Fibroblast of lung (primary cell): ENCODE measurements around the gene DNAH17. TPM values are rescaled to one million over a fixed set of nuclear protein-coding genes. Genes with fewer than 3 reads are reported as not detected.
A peak's percentile ranks its signal among the peaks of the same experiment; 100 is the strongest.

ENCODE experiments used
- DNase-seq, 2 donors: peaks; one replicate each; pipeline versions ENCODE4 v3.0.0 to v3.0.0-alpha.2; 2010; ENCODE audit warnings: low read depth in 2 of 2
- H2AFZ ChIP-seq: 2 replicates; pipeline ENCODE4 v1.5.1; 2012; ENCODE audit warnings: low read length, control low read depth, inconsistent platforms
- H3K27ac ChIP-seq: 2 replicates; pipeline ENCODE4 v1.5.1; 2011; ENCODE audit warnings: low read length, control low read depth; ENCODE audit not compliant: insufficient read depth
- H3K27me3 ChIP-seq: 2 replicates; pipeline ENCODE4 v1.5.1; 2011; ENCODE audit warnings: mild to moderate bottlenecking, low read length; ENCODE audit not compliant: control insufficient read depth, insufficient read depth
- H3K36me3 ChIP-seq: 2 replicates; pipeline ENCODE4 v1.5.1; 2011; ENCODE audit warnings: low read length; ENCODE audit not compliant: control insufficient read depth, insufficient read depth
- H3K4me1 ChIP-seq: 2 replicates; pipeline ENCODE4 v1.5.1; 2011; ENCODE audit warnings: low read length; ENCODE audit not compliant: control insufficient read depth, insufficient read depth; ENCODE audit errors: extremely low read depth
- H3K4me2 ChIP-seq: 2 replicates; pipeline ENCODE4 v1.5.1; 2011; ENCODE audit warnings: low read length, control low read depth; ENCODE audit not compliant: insufficient read depth; ENCODE audit errors: extremely low read depth
- H3K4me3 ChIP-seq, 4 experiments: fragments of 200-600 bp in 1 of 4; sonication (generic) in 1 of 4; replicated peaks in 1 of 4; 2 replicates each; pipeline ENCODE4 v1.5.1; 2011 to 2016; ENCODE audit warnings: low read length in 4 of 4, low read depth in 3 of 4, mild to moderate bottlenecking in 3 of 4, control low read depth in 2 of 4, inconsistent platforms in 1 of 4, mixed read lengths in 1 of 4; ENCODE audit not compliant: insufficient read depth in 1 of 4; ENCODE audit errors: control extremely low read depth in 1 of 4
- H3K79me2 ChIP-seq: 2 replicates; pipeline ENCODE4 v1.5.1; 2012; ENCODE audit warnings: mild to moderate bottlenecking, low read length, inconsistent platforms; ENCODE audit not compliant: control insufficient read depth, insufficient read depth
- H3K9ac ChIP-seq: 2 replicates; pipeline ENCODE4 v1.5.1; 2011; ENCODE audit warnings: mild to moderate bottlenecking, low read length, control low read depth; ENCODE audit not compliant: insufficient read depth
- H3K9me3 ChIP-seq: 2 replicates; pipeline ENCODE4 v1.5.1; 2012; ENCODE audit warnings: low read depth, low read length; ENCODE audit not compliant: control insufficient read depth, insufficient read depth
- H4K20me1 ChIP-seq: 2 replicates; pipeline ENCODE4 v1.5.1; 2011; ENCODE audit warnings: low read length; ENCODE audit not compliant: control insufficient read depth, insufficient read depth; ENCODE audit errors: extremely low read depth
- EZH2 ChIP-seq: IDR thresholded peaks from 2 replicates; pipeline ENCODE4 v1.5.1; 2012; ENCODE audit warnings: low read length, control low read depth, mild to moderate bottlenecking; ENCODE audit errors: missing control alignments
- polyA plus RNA-seq, 2 donors: library from polyadenylated mRNA; depleted of rRNA in 1 of 2; stranded (reverse) in 1 of 2; unstranded in 1 of 2; fragments of >200 nt; gene quantifications; 2 replicates each; pipeline ENCODE4 v1.2.1, GENCODE V29; 2011 to 2012; ENCODE audit warnings: missing spikeins in 1 of 2
- total RNA-seq: library from RNA; depleted of rRNA; stranded (reverse); fragments of >200 nt; gene quantifications from 2 replicates; pipeline ENCODE4 v1.2.1, GENCODE V29; 2014
- TF ChIP-seq, protein P1 (sequence below), 2 donors: IDR thresholded peaks in 1 of 2; conservative IDR thresholded peaks in 1 of 2; 1 replicate in 1 of 2; 2 replicates in 1 of 2; pipeline ENCODE4 v1.5.1; 2011 to 2012; ENCODE audit warnings: low read length in 2 of 2, control low read depth in 1 of 2, inconsistent platforms in 1 of 2, low read depth in 1 of 2, mild to moderate bottlenecking in 1 of 2

The DNAH17 gene
- total and polyA plus RNA-seq, 2 donors (not counting 1 experiment from before 2014, with no cell fraction given) = not detected

DNA sequence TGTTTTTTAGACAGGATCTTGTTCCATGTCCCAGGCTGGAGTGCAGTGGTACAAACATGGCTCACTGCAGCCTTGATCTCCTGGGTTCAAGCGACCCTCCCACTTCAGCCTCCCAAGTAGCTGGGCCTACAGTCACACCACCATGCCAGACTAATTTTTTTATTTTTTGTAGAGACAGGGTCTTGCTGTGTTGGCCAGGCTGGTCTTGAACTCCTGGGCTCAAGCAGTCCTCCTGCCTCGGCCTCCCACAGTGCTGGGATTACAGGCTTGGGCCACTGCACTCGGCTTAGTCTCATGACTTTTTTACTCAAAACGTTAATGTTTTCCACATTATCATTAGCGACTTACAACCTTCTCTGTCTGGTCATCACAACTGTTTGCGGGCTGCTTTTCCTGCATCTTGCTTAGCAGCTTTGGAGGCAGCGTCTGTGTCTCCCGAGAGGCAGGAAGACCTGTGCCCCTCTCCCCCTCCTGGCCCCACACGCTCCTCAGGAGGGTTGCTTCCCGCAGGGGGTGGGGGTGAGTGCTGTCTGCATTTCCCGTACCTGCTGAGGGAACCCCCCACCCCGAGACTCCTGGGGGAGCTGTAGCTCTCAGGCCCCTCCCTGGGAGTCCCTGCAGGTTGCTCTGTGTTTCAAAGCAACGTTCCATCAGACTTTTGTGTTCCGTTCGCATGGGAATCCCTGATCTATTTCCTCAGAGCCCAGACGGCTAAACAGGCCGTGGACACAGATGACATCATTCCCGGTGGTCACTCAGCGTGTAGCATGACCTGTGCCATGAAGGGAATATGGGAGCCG is 146.1 kb downstream of the DNAH17 start:
- DNase-seq = no peak
- Histone ChIP-seq H3K9me3 (no peaks in the 10 kb centered on the region), H3K4me1 (no peaks in the 10 kb centered on the region), H3K27ac (no peak overlapping the region), H2AFZ (no peak overlapping the region), H3K36me3 (peaks cover 9% of the 10 kb centered on the region), H3K4me3 (no peak overlapping the region), H3K4me2 (no peak overlapping the region), H3K9ac (no peak overlapping the region), H3K27me3 (no peaks in the 10 kb centered on the region), H3K79me2 (no peaks in the 10 kb centered on the region), H4K20me1 (no peaks in the 10 kb centered on the region)
- TF ChIP-seq, protein P1, sequence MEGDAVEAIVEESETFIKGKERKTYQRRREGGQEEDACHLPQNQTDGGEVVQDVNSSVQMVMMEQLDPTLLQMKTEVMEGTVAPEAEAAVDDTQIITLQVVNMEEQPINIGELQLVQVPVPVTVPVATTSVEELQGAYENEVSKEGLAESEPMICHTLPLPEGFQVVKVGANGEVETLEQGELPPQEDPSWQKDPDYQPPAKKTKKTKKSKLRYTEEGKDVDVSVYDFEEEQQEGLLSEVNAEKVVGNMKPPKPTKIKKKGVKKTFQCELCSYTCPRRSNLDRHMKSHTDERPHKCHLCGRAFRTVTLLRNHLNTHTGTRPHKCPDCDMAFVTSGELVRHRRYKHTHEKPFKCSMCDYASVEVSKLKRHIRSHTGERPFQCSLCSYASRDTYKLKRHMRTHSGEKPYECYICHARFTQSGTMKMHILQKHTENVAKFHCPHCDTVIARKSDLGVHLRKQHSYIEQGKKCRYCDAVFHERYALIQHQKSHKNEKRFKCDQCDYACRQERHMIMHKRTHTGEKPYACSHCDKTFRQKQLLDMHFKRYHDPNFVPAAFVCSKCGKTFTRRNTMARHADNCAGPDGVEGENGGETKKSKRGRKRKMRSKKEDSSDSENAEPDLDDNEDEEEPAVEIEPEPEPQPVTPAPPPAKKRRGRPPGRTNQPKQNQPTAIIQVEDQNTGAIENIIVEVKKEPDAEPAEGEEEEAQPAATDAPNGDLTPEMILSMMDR (conservative IDR thresholded peaks at IDR 0.05 in 1 of 2, IDR thresholded peaks at IDR 0.05 in 1 of 2; ENCODE audit: low read depth in 1 of 2, low read length in 2 of 2) = no peak
- TF ChIP-seq EZH2 = no peak

DNA sequence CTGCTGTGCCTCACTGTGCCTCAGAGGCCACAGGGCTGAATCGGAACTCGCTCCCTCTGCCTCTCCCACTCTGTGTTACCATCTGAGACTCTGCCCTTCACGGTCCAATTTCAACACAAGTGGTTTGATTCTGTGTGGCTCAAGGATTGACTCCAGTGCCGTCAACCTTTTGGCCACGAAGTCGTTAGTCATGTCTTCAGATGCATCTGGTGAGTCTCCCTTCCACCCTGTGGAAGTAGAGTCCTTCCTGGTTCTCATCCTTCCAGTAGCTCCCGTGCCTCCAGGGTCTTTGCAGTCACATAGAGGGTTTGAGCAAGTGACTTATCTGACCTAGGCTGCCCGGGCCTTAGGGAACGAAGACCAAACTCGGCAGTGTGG is 147.6 kb downstream of the DNAH17 start:
- Histone ChIP-seq H3K27ac (no peak overlapping the region), H3K4me2 (no peak overlapping the region), H3K79me2 (no peaks in the 10 kb centered on the region), H3K4me3 (no peak overlapping the region), H4K20me1 (no peaks in the 10 kb centered on the region), H2AFZ (no peak overlapping the region), H3K4me1 (no peaks in the 10 kb centered on the region), H3K9ac (no peak overlapping the region), H3K36me3 (peaks cover 17% of the 10 kb centered on the region), H3K27me3 (no peaks in the 10 kb centered on the region), H3K9me3 (no peaks in the 10 kb centered on the region)
- no peak for DNase-seq
- no peak for TF ChIP-seq EZH2
- TF ChIP-seq, protein P1 (conservative IDR thresholded peaks at IDR 0.05 in 1 of 2, IDR thresholded peaks at IDR 0.05 in 1 of 2; ENCODE audit: low read depth in 1 of 2, low read length in 2 of 2) = no peak

DNA sequence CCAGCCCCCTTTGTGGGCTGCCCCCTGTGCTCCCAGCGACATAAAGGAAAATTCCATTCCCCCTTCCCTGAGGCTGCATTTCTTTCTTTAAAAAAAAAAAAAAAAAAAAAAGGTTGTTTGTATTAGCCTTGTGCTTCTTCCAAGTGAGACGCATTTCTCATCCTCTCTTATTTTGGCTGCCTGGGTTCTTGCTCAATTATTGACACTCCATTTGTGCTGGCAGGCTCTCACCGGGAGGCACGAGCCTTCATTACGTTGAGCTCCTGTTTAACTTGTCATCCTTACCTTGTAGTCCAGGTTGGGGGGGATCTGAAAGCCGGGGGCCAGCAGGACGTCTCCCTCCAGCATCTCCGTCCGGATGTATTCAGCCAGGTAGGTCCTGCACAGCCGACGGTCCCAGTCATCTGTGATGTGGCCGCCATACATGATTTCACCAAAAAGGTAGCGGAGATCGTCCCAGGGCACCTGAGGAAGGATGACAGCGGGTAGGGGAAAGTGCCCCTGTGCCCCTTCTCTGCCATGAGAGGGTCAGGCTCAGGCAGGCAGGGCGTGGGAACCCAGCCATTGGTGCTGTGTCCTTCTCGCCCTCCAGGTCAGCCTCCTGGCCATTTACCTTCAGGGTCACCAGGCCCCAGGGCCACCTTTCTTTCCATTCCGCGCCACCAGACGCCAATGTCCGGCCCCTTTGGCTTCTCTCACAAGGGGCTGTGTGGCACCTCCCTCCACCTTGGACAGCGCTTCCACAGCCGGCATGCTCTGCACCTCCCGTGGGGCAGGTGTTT is 148.2 kb downstream of the DNAH17 start:
- no peak overlapping the region for H2AFZ ChIP-seq
- H3K9me3 ChIP-seq = no peaks in the 10 kb centered on the region
- H3K27me3 ChIP-seq = no peaks in the 10 kb centered on the region
- H3K4me1 ChIP-seq = no peaks in the 10 kb centered on the region
- peak in 1 of 2 donors; percentile 39 for DNase-seq
- no peak for TF ChIP-seq EZH2
- TF ChIP-seq, protein P1 (conservative IDR thresholded peaks at IDR 0.05 in 1 of 2, IDR thresholded peaks at IDR 0.05 in 1 of 2; ENCODE audit: low read depth in 1 of 2, low read length in 2 of 2) = no peak
- H3K36me3 ChIP-seq = peaks cover 19% of the 10 kb centered on the region
- H3K79me2 ChIP-seq = no peaks in the 10 kb centered on the region
- no peak overlapping the region for H3K4me3 ChIP-seq
- H3K9ac ChIP-seq = no peak overlapping the region
- H3K27ac ChIP-seq = no peak overlapping the region
- no peaks in the 10 kb centered on the region for H4K20me1 ChIP-seq
- H3K4me2 ChIP-seq = no peak overlapping the region
